GM19463 (cell line): ENCODE data around the gene NEURL2.

ENCODE experiments used
- ATAC-seq: cut with Tn5 transposase; IDR thresholded peaks from one replicate; pipeline ENCODE4 v1.9.1; 2021; ENCODE audit warnings: mild to moderate bottlenecking, moderate library complexity; ENCODE audit not compliant: unreplicated experiment

The NEURL2 gene

DNA sequence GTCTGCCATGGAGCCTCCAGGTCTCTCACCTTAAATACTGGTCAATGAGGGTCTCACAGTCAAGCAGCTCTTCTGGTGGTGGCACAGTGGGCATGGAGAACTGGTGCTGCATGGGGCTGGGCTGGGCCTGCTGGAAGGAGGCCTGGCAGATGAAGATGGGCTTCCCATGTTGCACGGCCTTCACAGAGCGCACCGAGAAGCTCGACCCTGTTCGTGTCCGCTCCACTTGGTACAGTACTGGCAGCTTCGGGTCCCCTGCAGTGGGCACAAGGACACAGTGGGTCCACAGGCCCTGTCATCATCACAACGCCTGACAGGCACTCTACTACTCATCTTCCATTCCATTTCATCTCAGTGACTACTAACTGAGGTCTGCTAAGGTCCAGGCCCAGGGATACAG lies 42.6 kb downstream of the NEURL2 start:
- no peak for ATAC-seq

GRCh38 chr20:45845452-45845851 lies 45.6 kb downstream of the NEURL2 start:
- no peak for ATAC-seq

- no peak for ATAC-seq
Observed at GRCh38 chr20:45843506-45843905, 47.5 kb downstream of the NEURL2 start.

DNA sequence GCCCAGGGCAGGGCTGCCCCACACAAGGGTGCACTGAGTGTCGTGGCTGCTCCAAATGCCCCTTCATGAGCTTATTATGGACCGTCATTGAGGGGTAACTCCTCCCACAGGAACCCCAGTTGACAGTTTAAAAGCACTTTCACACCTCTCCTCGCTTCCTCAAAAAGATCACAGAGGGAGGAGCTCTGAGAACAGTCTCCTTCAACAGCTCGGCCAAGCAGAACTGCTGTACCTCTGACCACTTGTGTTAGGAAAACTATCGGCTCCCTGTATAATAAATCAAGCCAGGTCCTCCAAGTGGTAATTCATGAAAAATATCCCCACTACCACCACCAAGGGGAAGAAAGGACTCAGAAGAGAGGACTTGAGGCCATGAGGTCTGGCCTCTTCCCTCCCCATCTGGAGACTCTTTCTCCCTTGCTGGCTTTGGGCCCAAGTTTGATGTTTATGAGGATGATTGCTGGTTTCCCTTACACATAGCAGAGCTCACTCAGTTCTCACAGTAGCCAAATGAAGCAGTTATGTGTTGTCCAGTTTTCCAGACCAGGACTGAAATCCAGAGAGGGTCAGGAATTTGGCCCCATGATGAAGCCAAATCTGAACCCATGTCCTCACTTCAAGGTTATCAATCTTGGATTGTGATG lies 48.7 kb downstream of the NEURL2 start:
- ATAC-seq = peak; percentile 41

GRCh38 chr20:45841407-45842129 lies 49.4 kb downstream of the NEURL2 start:
- ATAC-seq = no peak

GRCh38 chr20:45840700-45841198 lies 50.3 kb downstream of the NEURL2 start:
- no peak for ATAC-seq
